ENCODE measurements around the gene KCNIP1.

The KCNIP1 gene

GRCh38 chr5:170508660-170509347, 5.0 kb downstream of the KCNIP1 start:
- DNase-seq (ENCODE audit: low spot score) = no peak

- no peak for DNase-seq (ENCODE audit: low spot score)
Observed at GRCh38 chr5:170509348-170509660, 5.5 kb downstream of the KCNIP1 start.

GRCh38 chr5:170510126-170510525, 6.3 kb downstream of the KCNIP1 start:
- no peak for DNase-seq (ENCODE audit: low spot score)

- DNase-seq (ENCODE audit: low spot score) = no peak
Observed at GRCh38 chr5:170510559-170510958, 6.7 kb downstream of the KCNIP1 start.

- DNase-seq (ENCODE audit: low spot score) = no peak
Observed at GRCh38 chr5:170511551-170512258, 7.9 kb downstream of the KCNIP1 start.

GRCh38 chr5:170513856-170514525, 10.2 kb downstream of the KCNIP1 start:
- no peak for DNase-seq (ENCODE audit: low spot score)

- no peak for DNase-seq (ENCODE audit: low spot score)
Observed at GRCh38 chr5:170517411-170517810, 13.6 kb downstream of the KCNIP1 start.

GRCh38 chr5:170518277-170518676, 14.5 kb downstream of the KCNIP1 start:
- DNase-seq (ENCODE audit: low spot score) = no peak

- DNase-seq (ENCODE audit: low spot score) = no peak
Observed at GRCh38 chr5:170519549-170519948, 15.7 kb downstream of the KCNIP1 start.

GRCh38 chr5:170520372-170520771, 16.6 kb downstream of the KCNIP1 start:
- no peak for DNase-seq (ENCODE audit: low spot score)

- no peak for DNase-seq (ENCODE audit: low spot score)
Observed at GRCh38 chr5:170522211-170523141, 18.7 kb downstream of the KCNIP1 start.

GRCh38 chr5:170523142-170523551, 19.3 kb downstream of the KCNIP1 start:
- no peak for DNase-seq (ENCODE audit: low spot score)

- DNase-seq (ENCODE audit: low spot score) = no peak
Observed at GRCh38 chr5:170523830-170524229, 20.0 kb downstream of the KCNIP1 start.

GRCh38 chr5:170524576-170524975, 20.8 kb downstream of the KCNIP1 start:
- DNase-seq (ENCODE audit: low spot score) = no peak

GRCh38 chr5:170525470-170526211, 21.8 kb downstream of the KCNIP1 start:
- DNase-seq (ENCODE audit: low spot score) = no peak

- no peak for DNase-seq (ENCODE audit: low spot score)
Observed at GRCh38 chr5:170527991-170528390, 24.2 kb downstream of the KCNIP1 start.

- DNase-seq (ENCODE audit: low spot score) = no peak
Observed at GRCh38 chr5:170528976-170529375, 25.2 kb downstream of the KCNIP1 start.

GRCh38 chr5:170532935-170533334, 29.1 kb downstream of the KCNIP1 start:
- DNase-seq (ENCODE audit: low spot score) = no peak

- DNase-seq (ENCODE audit: low spot score) = no peak
Observed at GRCh38 chr5:170533383-170533782, 29.6 kb downstream of the KCNIP1 start.

GRCh38 chr5:170534177-170534576, 30.4 kb downstream of the KCNIP1 start:
- DNase-seq (ENCODE audit: low spot score) = no peak

GRCh38 chr5:170534941-170535340, 31.1 kb downstream of the KCNIP1 start:
- no peak for DNase-seq (ENCODE audit: low spot score)

- DNase-seq (ENCODE audit: low spot score) = no peak
Observed at GRCh38 chr5:170536525-170536924, 32.7 kb downstream of the KCNIP1 start.
